IPS-NIHi7 (cell line): ENCODE results near the gene CNTN6.
"Not testable (repeated sequence)": the region's sequence is repeated elsewhere in the genome, so short reads cannot be mapped to it uniquely, and the experiment has no call there.

Experiments used
- DNase-seq: peaks from one replicate; pipeline ENCODE4 v3.0.0; 2012; ENCODE audit warnings: mixed read lengths; ENCODE audit errors: extremely low spot score

The CNTN6 gene

DNA sequence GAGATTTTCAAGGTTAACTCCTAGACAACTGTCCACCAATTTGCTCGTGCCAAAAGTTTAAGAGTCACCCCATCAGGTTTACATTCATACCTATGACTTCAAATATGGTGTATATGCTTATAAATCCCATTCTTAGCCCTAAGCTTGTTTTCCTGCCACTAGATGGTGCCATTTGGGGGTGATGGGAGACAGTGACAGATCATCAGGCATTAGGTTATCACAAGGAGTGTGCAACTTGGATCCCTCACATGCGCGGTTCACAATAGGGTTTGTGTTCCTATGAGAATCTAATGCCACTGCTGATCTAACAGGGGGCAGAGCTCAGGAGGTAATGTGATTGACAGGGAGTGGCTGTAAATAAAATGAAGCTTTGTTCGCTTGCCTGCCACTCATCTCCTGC is 182.7 kb downstream of the CNTN6 start:
- no peak for DNase-seq

- no peak for DNase-seq
These were observed 195.0 kb downstream of the CNTN6 start for GRCh38 chr3:1287815-1288214.

DNA sequence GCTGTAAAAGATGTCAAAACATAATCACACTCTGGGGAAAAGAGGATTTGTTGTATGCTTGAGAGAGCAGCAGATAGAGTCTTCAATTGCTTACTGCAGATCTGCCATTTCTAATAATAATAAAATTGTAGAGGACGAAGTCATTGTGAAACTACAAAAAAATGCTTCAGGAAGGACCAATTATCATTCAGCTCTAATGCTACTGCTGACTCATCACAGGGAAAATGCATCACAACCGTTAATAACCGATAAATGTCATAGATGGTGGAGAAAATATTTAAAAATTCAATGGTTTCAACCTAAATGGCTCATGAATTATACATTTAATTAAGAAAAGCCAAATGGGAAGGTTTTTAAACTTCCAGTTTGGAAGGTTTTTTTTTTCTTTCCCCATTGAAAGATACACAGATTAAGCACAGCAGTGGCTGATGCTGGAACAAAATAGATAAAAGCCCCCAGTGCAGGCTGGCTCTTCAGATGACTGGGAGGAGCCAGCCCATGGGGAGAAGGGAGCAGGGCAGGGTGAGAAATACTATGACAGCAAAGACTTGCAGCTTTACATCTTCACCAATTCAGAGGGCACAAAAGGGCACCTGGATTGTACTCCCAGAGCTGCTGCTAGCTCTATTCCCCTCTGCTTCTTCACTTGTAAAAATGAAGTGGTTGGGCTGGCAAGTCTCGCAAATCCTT is 196.1 kb downstream of the CNTN6 start:
- DNase-seq, result peak; percentile 7

DNA sequence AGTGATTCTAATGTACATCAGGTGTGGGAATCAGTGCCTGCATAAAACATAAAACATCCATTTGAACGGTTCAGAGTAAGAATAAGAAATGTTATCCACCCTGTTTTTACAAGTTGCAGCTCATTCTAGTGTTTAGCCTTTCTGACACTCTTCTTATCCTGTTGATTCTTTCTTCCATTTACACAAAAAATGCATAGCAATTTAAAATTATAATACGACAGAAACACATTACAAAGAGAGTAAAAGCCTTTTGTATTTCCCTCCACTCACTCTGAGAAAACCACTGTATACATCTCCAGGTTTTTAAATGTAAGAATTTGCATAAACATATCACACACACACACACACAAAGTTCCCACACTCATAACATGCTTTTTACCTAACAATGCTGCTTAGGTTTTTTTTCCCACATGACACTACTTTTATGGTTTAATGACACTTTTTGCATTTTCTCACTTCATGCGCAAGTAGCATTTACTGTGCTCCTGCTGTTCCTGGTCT is 199.8 kb downstream of the CNTN6 start:
- DNase-seq, result no peak

GRCh38 chr3:1294586-1294985 is 201.8 kb downstream of the CNTN6 start:
- DNase-seq, result no peak

GRCh38 chr3:1318296-1319005 is 225.6 kb downstream of the CNTN6 start:
- no peak for DNase-seq

- no peak for DNase-seq
These were observed 233.7 kb downstream of the CNTN6 start for GRCh38 chr3:1326546-1326945.

GRCh38 chr3:1330107-1330506 is 237.3 kb downstream of the CNTN6 start:
- no peak for DNase-seq

DNA sequence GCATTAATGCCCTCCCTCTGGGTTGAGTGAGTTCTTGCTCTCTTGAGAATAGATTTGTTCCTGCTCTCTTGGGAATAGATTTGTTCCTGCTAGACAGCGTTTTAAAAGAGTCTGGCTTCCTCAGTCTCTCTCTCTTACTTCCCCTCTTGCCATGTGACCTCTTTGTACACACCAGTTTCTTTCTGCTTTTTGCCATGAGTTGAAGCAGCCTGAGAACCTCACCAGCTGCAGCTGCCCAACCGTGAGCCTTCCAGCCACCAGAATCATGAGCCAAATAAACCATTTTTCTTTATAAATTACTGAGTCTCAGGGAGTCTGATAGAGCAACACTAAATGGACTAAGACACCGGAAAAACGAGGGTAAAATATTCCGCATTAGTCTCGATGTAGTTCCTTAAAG is 253.6 kb downstream of the CNTN6 start:
- no peak for DNase-seq

DNA sequence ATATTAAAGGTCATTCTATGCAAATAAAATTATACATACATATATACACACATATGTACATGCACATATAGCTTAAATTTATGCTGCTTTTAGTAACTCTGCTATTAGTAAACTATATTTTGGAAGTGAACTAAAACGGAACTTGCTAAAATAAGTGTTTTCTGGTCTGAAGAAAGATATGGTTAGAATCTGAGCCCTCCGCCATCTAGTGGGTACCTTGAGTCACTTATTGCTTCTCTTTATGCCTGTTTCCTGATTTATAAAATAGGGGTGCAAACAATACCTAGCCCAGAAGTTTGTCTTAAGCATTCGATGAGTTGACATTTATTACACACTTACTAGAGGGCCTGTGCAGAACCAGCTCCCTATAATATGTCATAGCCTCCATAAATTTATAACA is 255.7 kb downstream of the CNTN6 start:
- DNase-seq, result no peak

- DNase-seq, result no peak
These were observed 258.1 kb downstream of the CNTN6 start for GRCh38 chr3:1350885-1351284.

DNA sequence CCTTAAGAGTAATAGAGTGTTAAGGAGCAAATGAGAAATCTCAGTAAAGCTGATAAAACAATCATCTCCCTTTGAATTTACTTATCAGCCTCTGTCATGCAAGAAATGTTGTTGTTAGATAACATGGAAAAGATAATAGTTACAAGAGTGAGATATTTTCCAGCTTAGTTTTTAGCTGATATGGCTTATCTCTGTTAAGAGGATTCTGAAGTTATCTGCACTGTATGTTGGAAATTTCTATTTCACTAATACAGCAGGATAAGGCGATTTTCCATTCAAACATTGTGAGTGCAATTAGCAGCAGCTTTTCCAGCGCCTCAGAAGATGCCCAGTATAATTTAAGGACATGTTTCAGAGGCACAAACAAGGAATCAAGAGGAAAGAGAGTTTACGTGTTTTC is 262.9 kb downstream of the CNTN6 start:
- no peak for DNase-seq

GRCh38 chr3:1356101-1356500 is 263.3 kb downstream of the CNTN6 start:
- no peak for DNase-seq

DNA sequence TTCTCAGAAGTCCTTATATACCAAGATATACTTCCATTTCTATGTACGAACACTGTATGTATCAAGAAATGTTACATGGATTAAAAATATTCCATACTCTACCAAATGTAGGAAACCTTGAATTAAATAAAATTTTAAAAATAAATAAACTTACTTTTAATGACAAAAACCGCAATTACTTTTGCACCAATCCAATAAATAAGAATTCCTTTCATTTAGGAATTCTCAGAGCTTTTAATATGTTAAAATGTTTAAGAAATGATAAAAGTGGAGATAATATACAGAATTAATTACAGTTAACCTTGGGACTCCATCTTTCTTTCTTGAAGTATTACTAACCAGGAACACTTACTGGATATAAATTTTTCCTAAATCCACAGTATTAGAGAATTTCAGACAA is 272.7 kb downstream of the CNTN6 start:
- no peak for DNase-seq

DNA sequence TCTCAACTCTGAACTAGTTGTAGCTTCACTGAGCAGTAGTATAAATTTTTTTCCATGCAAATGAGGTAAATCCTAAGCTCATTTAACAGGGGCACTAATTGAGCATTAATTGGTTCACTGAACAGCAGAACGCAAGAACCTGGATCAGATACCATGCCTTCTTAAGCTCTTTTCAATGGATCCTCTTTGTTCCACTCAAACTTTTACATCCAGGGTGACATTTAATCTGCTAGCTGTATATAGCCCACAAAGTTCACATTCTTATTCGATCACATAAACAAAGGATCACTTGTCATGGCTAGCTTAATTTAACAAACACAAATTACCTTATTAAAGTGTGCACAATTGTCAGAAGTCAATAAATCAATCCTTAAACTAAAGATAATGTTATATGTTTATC is 281.6 kb downstream of the CNTN6 start:
- no peak for DNase-seq

DNA sequence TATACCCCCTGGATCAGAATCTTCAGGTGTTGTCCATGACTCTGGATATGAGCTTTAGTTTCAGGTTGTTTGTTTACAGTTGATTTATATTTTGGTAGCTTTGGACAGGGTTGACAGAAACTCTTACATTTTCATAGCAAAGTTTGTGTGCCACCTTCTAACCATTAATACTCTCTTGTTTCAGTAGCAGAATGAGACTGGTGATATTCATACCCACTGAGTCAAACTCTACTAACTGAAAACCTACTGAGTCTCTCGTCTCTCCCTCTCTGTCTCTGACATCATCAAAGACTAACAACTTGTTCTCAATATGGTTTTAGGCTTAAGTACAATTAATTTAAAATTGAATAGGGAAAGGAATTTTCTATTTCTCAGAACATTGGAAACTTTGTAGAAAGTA is 282.3 kb downstream of the CNTN6 start:
- DNase-seq, result no peak

DNA sequence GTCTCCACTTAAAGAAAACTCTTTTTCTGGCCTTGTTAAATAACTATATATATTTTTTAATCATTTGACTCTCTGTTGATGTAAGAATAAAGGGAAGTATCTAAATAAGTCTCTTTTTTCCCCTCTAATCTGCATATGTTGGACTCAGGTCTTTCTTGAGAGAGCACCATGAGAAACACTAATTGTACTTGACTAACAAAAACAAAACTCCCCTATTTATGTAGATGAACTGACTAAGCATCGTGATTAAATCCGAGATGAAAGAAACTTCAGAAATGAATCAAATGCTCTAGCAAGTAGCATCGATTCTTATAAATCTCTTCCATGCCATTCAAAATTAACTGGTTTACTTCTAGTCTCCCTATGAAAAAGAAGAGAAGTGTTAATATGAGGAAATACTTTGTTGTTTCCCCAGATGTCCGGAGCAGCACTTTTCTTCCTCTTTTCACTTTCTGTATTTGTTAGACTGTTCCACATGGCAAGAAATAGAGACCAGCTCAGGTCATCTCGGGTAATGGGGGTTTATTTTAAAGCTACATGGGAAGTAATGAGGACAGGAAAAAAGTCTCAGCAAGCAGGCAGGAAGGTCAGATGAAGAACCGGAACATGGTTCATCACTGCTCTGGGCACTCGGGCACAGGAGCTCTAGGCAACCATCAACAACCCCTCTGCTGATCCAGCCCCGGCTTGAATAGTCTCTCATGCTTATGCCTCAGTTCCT is 288.3 kb downstream of the CNTN6 start:
- no peak for DNase-seq

GRCh38 chr3:1381647-1382036 is 288.8 kb downstream of the CNTN6 start:
- no peak for DNase-seq

DNA sequence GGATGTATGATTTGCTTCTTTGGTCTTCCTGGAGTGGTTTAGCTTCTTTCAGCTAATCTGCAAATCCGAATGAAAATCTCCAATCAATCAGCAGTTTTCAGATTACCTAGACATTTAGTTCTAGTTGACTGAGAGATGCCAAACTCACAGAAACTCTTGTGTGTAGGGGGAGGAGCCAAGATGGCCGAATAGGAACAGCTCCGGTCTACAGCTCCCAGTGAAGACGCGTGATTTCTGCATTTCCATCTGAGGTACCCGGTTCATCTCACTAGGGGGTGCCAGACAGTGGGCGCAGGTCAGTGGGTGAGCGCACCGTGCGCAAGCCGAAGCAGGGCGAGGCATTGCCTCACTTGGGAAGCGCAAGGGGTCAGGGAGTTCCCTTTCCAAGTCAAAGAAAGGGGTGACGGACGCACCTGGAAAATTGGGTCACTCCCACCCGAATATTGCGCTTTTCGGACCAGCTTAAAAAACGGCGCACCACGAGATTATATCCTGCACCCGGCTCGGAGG is 294.6 kb downstream of the CNTN6 start:
- not testable (repeated sequence) for DNase-seq

DNA sequence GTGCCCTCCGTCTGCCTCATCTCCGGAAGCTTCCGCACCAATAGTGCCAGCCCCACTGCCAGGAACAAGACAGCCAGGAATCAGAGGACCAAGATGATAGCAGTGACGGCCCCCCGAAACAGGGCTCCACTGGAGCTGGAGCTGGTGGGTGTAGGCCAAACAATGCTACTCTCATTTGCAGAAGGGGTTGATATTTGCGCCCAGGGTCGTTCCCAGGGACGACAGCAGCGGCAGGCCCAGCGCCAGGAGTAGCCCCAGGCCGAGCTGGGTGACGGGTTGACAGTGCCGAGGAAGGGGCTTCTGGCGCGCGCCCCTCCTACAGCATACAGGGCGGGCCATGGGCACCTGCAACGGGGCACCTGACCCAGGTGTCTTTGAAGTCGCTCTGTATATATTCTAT is 301.4 kb downstream of the CNTN6 start:
- DNase-seq, result no peak

GRCh38 chr3:1400571-1400970 is 307.7 kb downstream of the CNTN6 start:
- DNase-seq, result no peak

- peak; percentile 51 for DNase-seq
These were observed 311.6 kb downstream of the CNTN6 start for GRCh38 chr3:1404270-1404962.
